Panc1 (cell line): ENCODE data around the gene CANX.

Experiments used
- POLR2AphosphoS5 ChIP-seq: IDR thresholded peaks from 2 replicates; pipeline ENCODE4 v1.6.1; 2012; ENCODE audit warnings: mild to moderate bottlenecking, low read depth, low read length, moderate library complexity
- SIN3A ChIP-seq: IDR thresholded peaks from 2 replicates; pipeline ENCODE4 v1.6.1; 2012; ENCODE audit warnings: low read depth, mild to moderate bottlenecking, low read length, moderate library complexity, borderline replicate concordance; ENCODE audit not compliant: insufficient read depth
- TF ChIP-seq, protein P1 (sequence below): fragments of 450-650 bp; IDR thresholded peaks from 2 replicates; pipeline ENCODE4 v1.5.1; 2017; ENCODE audit warnings: mild to moderate bottlenecking

- no peak for TF ChIP-seq SIN3A
- TF ChIP-seq, protein P1, sequence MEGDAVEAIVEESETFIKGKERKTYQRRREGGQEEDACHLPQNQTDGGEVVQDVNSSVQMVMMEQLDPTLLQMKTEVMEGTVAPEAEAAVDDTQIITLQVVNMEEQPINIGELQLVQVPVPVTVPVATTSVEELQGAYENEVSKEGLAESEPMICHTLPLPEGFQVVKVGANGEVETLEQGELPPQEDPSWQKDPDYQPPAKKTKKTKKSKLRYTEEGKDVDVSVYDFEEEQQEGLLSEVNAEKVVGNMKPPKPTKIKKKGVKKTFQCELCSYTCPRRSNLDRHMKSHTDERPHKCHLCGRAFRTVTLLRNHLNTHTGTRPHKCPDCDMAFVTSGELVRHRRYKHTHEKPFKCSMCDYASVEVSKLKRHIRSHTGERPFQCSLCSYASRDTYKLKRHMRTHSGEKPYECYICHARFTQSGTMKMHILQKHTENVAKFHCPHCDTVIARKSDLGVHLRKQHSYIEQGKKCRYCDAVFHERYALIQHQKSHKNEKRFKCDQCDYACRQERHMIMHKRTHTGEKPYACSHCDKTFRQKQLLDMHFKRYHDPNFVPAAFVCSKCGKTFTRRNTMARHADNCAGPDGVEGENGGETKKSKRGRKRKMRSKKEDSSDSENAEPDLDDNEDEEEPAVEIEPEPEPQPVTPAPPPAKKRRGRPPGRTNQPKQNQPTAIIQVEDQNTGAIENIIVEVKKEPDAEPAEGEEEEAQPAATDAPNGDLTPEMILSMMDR: peak; percentile 96
- TF ChIP-seq POLR2AphosphoS5: no peak
Measured at GRCh38 chr5:179763215-179763945, 64.6 kb downstream of the CANX start.
